Lung (tissue), 12 donors: ENCODE results near the gene PGK2. TPM values are rescaled to one million over a fixed set of nuclear protein-coding genes. Genes with fewer than 3 reads are reported as not detected.
A peak's percentile ranks its signal among the peaks of the same experiment; 100 is the strongest.
"Not testable (repeated sequence)": the region's sequence is repeated elsewhere in the genome, so short reads cannot be mapped to it uniquely, and the experiment has no call there.

Experiments
- ATAC-seq: fragments of 200-7000 bp; cut with Tn5 transposase; one replicate; pipeline ENCODE4 v1.9.1; 2020; ENCODE audit warnings: moderate number of reproducible peaks; ENCODE audit not compliant: insufficient read depth, low FRiP score
- DNase-seq, 3 donors: peaks; one replicate each; pipeline ENCODE4 v3.0.0-alpha.2; 2013 to 2017
- H3K27ac ChIP-seq, 2 donors: one replicate each; pipeline ENCODE4 v1.5.1; 2013; ENCODE audit warnings: mild to moderate bottlenecking in 2 of 2, moderate library complexity in 2 of 2, control low read depth in 1 of 2, inconsistent platforms in 1 of 2, low read depth in 1 of 2, low read length in 1 of 2
- H3K27me3 ChIP-seq, 3 donors: one replicate each; pipeline ENCODE4 v1.5.1; 2013; ENCODE audit warnings: low read length in 2 of 3; ENCODE audit not compliant: control insufficient read depth in 3 of 3, insufficient read depth in 3 of 3
- H3K36me3 ChIP-seq, 4 donors: one replicate each; pipeline ENCODE4 v1.5.1; 2013; ENCODE audit warnings: low read length in 4 of 4, mild to moderate bottlenecking in 1 of 4, moderate library complexity in 1 of 4; ENCODE audit not compliant: control insufficient read depth in 4 of 4, insufficient read depth in 4 of 4
- H3K4me1 ChIP-seq, 5 donors: one replicate each; pipeline ENCODE4 v1.5.1; 2013; ENCODE audit warnings: low read length in 5 of 5, mild to moderate bottlenecking in 2 of 5, moderate library complexity in 1 of 5; ENCODE audit not compliant: control insufficient read depth in 5 of 5, insufficient read depth in 5 of 5
- H3K4me3 ChIP-seq: one replicate; pipeline ENCODE4 v1.5.1; 2013; ENCODE audit warnings: mild to moderate bottlenecking, control low read depth, moderate library complexity
- H3K9ac ChIP-seq, 2 donors: one replicate each; pipeline ENCODE4 v1.5.1; 2013; ENCODE audit warnings: low read length in 2 of 2, control low read depth in 1 of 2; ENCODE audit not compliant: insufficient read depth in 1 of 2
- H3K9me3 ChIP-seq, 4 donors: one replicate each; pipeline ENCODE4 v1.5.1; 2013; ENCODE audit warnings: low read length in 3 of 4, mild to moderate bottlenecking in 1 of 4, moderate library complexity in 1 of 4; ENCODE audit not compliant: control insufficient read depth in 4 of 4, insufficient read depth in 3 of 4
- CTCF ChIP-seq: IDR thresholded peaks from 2 replicates; pipeline ENCODE4 v1.5.1; 2012; ENCODE audit warnings: mild to moderate bottlenecking; ENCODE audit errors: control extremely low read depth, extremely low read depth
- WGBS, 2 donors: extraction: QIAGEN DNeasy Blood & Tissue Kit; methylation state at CpG; one replicate each; pipeline ENCODE4 v1.1.7; 2013; 5-methylcytosine and 5-hydroxymethylcytosine counted together
- polyA plus RNA-seq, 2 donors: library from polyadenylated mRNA; stranded (reverse); fragments of 200-250 nt; gene quantifications; one replicate each; pipeline ENCODE4 v1.2.1, GENCODE V29; 2013
- total RNA-seq, 2 donors: library from RNA; depleted of rRNA in 1 of 2; stranded (reverse); fragments of >200 nt in 1 of 2; gene quantifications; one replicate each; pipeline ENCODE4 v1.2.1, GENCODE V29; 2014 to 2021
- donor health status: control.
- donor health status: control.
- donor health status: Bipolar disorder and iron deficiency.
- donor health status: healthy.
- donor health status: DM: yes; HTN: yes; CAD: no.

PGK2 gene
- total and polyA plus RNA-seq, 4 donors, result not detected

- peak in 2 of 3 donors; percentile 2 to 13 for DNase-seq
- Histone ChIP-seq H3K27ac (no peak overlapping the region), H3K4me1 (no peaks in the 10 kb centered on the region), H3K27me3 (no peaks in the 10 kb centered on the region), H3K36me3 (no peaks in the 10 kb centered on the region), H3K4me3 (no peak overlapping the region), H3K9me3 (peaks cover 0 to 3% (median under 1%) of the 10 kb centered on the region in 4 donors), H3K9ac (no peak overlapping the region)
- TF ChIP-seq CTCF, result no peak
- ATAC-seq, result no peak
- WGBS, 2 donors, result 68 to 84% methylated on average over 3 of the region's 3 CpGs
These were observed 18.2 kb upstream of the PGK2 start for GRCh38 chr6:49805246-49805645.

DNA sequence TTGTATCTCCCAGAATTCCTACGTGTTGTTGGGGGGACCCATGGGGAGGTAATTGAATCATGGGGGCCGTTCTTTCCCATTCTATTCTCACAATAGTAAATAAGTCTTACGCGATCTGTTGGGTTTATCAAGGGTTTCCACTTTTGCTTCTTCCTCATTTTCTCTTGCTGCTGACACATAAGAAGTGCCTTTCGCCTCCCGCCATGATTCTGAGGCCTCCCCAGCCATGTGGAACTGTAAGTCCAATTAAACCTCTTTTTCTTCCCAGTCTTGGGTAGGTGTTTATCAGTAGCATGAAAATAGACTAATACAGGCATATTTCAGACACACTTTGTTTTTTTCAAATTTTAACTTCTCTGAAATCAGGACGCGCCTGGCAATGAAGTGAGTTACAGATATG is 14.4 kb upstream of the PGK2 start:
- Histone ChIP-seq H3K9ac (no peak overlapping the region), H3K36me3 (no peaks in the 10 kb centered on the region), H3K9me3 (peaks cover 0 to 2% (median 0%) of the 10 kb centered on the region in 4 donors), H3K4me1 (no peaks in the 10 kb centered on the region), H3K4me3 (no peak overlapping the region), H3K27me3 (no peaks in the 10 kb centered on the region), H3K27ac (no peak overlapping the region)
- no peak for TF ChIP-seq CTCF
- WGBS, 2 donors, result 94 to 96% methylated on average over 8 of the region's 8 CpGs
- ATAC-seq, result no peak
- DNase-seq, result no peak

DNA sequence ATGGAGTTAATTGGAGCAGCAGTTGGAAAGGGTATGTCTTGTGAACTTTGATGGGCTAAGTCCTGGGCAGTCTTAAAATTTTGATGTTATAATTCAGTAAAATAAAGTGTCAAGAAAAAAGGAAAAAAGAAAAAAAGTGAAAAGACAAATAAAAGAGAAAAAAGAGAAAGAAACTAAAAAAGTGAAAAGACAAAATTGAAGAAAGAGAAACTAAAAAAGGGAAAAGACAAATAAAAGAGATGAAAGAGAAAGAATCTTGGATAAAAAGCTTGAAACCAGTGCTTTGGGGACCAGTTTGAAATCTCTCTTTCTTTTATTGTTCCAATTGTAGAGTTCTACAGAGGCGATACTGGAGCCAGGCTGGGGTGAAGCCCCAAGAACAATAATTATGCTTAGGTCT is 12.0 kb upstream of the PGK2 start:
- no peak overlapping the region for H3K9ac ChIP-seq

DNA sequence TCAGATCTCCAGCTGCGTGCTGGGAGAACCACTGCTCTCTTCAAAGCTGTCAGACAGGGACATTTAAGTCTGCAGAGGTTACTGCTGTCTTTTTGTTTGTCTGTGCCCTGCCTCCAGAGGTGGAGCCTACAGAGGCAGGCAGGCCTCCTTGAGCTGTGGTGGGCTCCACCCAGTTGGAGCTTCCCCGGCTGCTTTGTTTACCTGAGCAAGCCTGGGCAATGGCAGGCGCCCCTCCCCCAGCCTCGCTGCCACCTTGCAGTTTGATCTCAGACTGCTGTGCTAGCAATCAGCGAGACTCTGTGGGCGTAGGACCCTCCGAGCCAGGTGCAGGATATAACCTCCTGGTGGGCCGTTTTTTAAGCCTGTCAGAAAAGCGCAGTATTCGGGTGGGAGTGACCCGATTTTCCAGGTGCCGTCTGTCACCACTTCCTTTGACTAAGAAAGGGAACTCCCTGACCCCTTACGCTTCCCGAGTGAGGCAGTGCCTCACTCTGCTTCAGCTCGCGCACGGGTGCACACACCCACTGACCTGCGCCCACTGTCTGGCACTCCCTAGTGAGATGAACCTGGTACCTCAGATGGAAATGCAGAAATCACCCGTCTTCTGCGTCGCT is 9.9 kb upstream of the PGK2 start:
- H3K9ac ChIP-seq, ATAC-seq, H3K4me3 ChIP-seq, DNase-seq, H3K27me3 ChIP-seq, H3K36me3 ChIP-seq, H3K9me3 ChIP-seq, H3K4me1 ChIP-seq, H3K27ac ChIP-seq: not testable (repeated sequence)
- WGBS, 2 donors, result 88 to 90% methylated on average over 19 to 21 of the region's 21 CpGs

More for the DNA sequence above, 12.0 kb upstream of the PGK2 start:
- Histone ChIP-seq H3K4me3 (no peak overlapping the region), H3K36me3 (no peaks in the 10 kb centered on the region), H3K9me3 (no peaks in the 10 kb centered on the region), H3K27me3 (no peaks in the 10 kb centered on the region), H3K4me1 (no peaks in the 10 kb centered on the region), H3K27ac (no peak overlapping the region)
- WGBS, 2 donors, result 97 to 100% methylated on average over 1 of the region's 1 CpG
- ATAC-seq (no peak), DNase-seq (no peak)
- TF ChIP-seq CTCF, result no peak
